AG10803 (cell line): ENCODE results near the gene HSPA4.
A peak's percentile ranks its signal among the peaks of the same experiment; 100 is the strongest.
"Not testable (repeated sequence)": the region's sequence is repeated elsewhere in the genome, so short reads cannot be mapped to it uniquely, and the experiment has no call there.

ENCODE experiments used
- DNase-seq: peaks from one replicate; pipeline ENCODE4 v3.0.0; 2010; ENCODE audit warnings: low read depth
- H3K4me3 ChIP-seq: 2 replicates; pipeline ENCODE4 v1.5.1; 2011; ENCODE audit warnings: mild to moderate bottlenecking, low read length, control low read depth
- CTCF ChIP-seq: conservative IDR thresholded peaks from 2 replicates; pipeline ENCODE4 v1.5.1; 2011; ENCODE audit warnings: mild to moderate bottlenecking, low read length, control low read depth, inconsistent platforms

The HSPA4 gene

GRCh38 chr5:133081703-133082102 lies 29.9 kb downstream of the HSPA4 start:
- no peak for TF ChIP-seq CTCF

GRCh38 chr5:133082128-133082527 lies 30.3 kb downstream of the HSPA4 start:
- no peak overlapping the region for H3K4me3 ChIP-seq
- TF ChIP-seq CTCF = no peak
- DNase-seq = no peak

More at GRCh38 chr5:133081703-133082102, 29.9 kb downstream of the HSPA4 start:
- no peak overlapping the region for H3K4me3 ChIP-seq
- DNase-seq = peak; percentile 57

- DNase-seq = peak; percentile 27
- TF ChIP-seq CTCF = no peak
- H3K4me3 ChIP-seq = no peak overlapping the region
Measured at GRCh38 chr5:133083901-133084300, 32.1 kb downstream of the HSPA4 start.

GRCh38 chr5:133085171-133085570 lies 33.4 kb downstream of the HSPA4 start:
- DNase-seq, H3K4me3 ChIP-seq: not testable (repeated sequence)

GRCh38 chr5:133086366-133086875 lies 34.6 kb downstream of the HSPA4 start:
- no peak for TF ChIP-seq CTCF
- no peak overlapping the region for H3K4me3 ChIP-seq
- DNase-seq = peak; percentile 23

GRCh38 chr5:133088064-133088463 lies 36.3 kb downstream of the HSPA4 start:
- no peak for DNase-seq
- TF ChIP-seq CTCF = no peak
- H3K4me3 ChIP-seq = no peak overlapping the region

- DNase-seq = no peak
- H3K4me3 ChIP-seq = no peak overlapping the region
- TF ChIP-seq CTCF = no peak
Measured at GRCh38 chr5:133091034-133091433, 39.2 kb downstream of the HSPA4 start.

- no peak overlapping the region for H3K4me3 ChIP-seq
- DNase-seq = no peak
- TF ChIP-seq CTCF = no peak
Measured at GRCh38 chr5:133106343-133106742, 54.5 kb downstream of the HSPA4 start.
